Measurements from ENCODE around the gene CENPE. TPM values are rescaled to one million over a fixed set of nuclear protein-coding genes. Genes with fewer than 3 reads are reported as not detected.
A peak's percentile ranks its signal among the peaks of the same experiment; 100 is the strongest.
"Not testable (repeated sequence)": the region's sequence is repeated elsewhere in the genome, so short reads cannot be mapped to it uniquely, and the experiment has no call there.

The CENPE gene, protein sequence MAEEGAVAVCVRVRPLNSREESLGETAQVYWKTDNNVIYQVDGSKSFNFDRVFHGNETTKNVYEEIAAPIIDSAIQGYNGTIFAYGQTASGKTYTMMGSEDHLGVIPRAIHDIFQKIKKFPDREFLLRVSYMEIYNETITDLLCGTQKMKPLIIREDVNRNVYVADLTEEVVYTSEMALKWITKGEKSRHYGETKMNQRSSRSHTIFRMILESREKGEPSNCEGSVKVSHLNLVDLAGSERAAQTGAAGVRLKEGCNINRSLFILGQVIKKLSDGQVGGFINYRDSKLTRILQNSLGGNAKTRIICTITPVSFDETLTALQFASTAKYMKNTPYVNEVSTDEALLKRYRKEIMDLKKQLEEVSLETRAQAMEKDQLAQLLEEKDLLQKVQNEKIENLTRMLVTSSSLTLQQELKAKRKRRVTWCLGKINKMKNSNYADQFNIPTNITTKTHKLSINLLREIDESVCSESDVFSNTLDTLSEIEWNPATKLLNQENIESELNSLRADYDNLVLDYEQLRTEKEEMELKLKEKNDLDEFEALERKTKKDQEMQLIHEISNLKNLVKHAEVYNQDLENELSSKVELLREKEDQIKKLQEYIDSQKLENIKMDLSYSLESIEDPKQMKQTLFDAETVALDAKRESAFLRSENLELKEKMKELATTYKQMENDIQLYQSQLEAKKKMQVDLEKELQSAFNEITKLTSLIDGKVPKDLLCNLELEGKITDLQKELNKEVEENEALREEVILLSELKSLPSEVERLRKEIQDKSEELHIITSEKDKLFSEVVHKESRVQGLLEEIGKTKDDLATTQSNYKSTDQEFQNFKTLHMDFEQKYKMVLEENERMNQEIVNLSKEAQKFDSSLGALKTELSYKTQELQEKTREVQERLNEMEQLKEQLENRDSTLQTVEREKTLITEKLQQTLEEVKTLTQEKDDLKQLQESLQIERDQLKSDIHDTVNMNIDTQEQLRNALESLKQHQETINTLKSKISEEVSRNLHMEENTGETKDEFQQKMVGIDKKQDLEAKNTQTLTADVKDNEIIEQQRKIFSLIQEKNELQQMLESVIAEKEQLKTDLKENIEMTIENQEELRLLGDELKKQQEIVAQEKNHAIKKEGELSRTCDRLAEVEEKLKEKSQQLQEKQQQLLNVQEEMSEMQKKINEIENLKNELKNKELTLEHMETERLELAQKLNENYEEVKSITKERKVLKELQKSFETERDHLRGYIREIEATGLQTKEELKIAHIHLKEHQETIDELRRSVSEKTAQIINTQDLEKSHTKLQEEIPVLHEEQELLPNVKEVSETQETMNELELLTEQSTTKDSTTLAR (N-terminal part only)
- 2.2 TPM for total RNA-seq

GRCh38 chr4:103198111-103198765 lies at the start of gene CENPE:
CENPE (minus strand) TSS chr4:103198343; CDS start chr4:103198319, 24 bp downstream.
- DNase-seq (ENCODE audit: low spot score), result peak; percentile 85

GRCh38 chr4:103244251-103244650 lies 46.1 kb upstream of the CENPE start:
- DNase-seq (ENCODE audit: low spot score), result no peak

DNA sequence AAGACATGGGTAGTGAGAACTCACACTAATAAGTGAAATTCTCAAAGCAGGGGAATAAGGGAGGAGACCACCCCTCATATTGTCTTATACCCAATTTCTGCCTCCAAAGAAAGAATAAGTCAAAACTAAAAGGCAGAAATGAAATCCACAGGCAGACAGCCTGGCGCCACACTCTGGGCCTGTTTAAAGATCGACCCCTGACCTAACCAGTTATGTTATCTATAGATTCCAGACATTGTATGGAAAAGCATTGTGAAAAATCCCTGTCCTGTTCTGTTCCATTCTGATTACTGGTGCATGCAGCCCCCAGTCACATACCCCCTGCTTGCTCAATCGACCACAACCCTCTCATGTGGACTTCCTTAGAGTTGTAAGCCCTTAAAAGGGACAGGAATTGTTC lies 32.8 kb upstream of the CENPE start:
- DNase-seq (ENCODE audit: low spot score), result not testable (repeated sequence)

- DNase-seq (ENCODE audit: low spot score), result not testable (repeated sequence)
Observed at GRCh38 chr4:103223556-103223955, 25.4 kb upstream of the CENPE start.

GRCh38 chr4:103207673-103208072 lies 9.5 kb upstream of the CENPE start:
- peak; percentile 11 for DNase-seq (ENCODE audit: low spot score)

DNA sequence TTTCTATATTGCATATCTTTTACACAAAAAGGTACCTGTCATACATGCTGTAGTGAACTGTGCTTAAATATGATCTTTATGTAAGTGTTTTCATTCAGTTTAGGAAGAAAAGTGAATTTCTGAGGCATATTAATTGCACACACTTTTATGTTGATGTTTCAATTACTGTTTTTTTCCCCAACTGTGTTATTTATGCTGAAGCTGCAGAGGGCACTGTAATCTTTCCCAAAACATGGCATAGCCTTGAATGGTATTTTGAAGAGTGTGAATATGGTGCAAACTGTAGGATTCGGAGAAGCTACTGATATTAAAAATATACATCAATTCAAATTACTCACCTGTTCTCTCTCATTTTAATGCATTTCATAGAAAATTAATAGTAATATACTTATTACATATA lies 6.0 kb upstream of the CENPE start:
- DNase-seq (ENCODE audit: low spot score), result no peak

GRCh38 chr4:103201724-103202123 lies 3.6 kb upstream of the CENPE start:
- DNase-seq (ENCODE audit: low spot score), result no peak

DNA sequence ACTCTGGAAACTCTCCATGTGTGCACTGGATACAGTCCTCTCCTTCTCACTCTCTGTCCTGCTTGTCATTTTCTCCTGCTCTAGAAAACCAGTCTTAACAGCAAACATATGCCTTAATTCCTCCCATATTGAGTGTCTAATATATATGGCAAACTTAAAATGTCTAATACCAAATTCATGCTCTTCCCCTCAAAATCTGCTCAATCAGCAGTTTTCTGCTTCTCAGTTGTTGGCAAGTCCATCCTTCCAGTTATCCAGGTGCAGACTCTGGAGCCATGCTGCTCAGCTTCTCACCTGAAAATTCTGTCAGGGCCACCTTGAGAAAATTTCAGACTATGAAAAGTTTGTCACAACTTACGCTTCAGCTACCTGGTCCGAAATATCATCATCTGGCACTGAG lies 3.1 kb upstream of the CENPE start:
- DNase-seq (ENCODE audit: low spot score), result no peak

GRCh38 chr4:103199009-103199408 lies 866 bp upstream of the CENPE start:
- DNase-seq (ENCODE audit: low spot score), result no peak

DNA sequence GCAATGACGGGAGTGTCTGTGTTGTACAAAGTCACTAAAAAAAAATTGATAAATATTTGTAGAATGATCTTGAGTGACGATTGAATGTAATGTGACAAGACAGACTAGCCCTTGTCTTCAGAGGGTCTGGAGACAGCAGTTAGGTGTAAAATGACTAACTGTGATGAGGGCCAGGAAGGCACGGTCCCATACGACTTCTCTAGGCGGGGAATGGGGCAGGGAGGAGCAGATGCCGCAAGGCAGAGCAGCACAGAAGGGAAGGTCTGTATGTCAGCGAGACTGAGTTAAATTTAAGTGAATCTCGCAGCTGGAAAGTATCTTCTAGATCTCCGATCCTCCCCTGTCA lies 405 bp downstream of the CENPE start:
- no peak for DNase-seq (ENCODE audit: low spot score)

GRCh38 chr4:103193457-103193856 lies 4.7 kb downstream of the CENPE start:
- DNase-seq (ENCODE audit: low spot score), result no peak

DNA sequence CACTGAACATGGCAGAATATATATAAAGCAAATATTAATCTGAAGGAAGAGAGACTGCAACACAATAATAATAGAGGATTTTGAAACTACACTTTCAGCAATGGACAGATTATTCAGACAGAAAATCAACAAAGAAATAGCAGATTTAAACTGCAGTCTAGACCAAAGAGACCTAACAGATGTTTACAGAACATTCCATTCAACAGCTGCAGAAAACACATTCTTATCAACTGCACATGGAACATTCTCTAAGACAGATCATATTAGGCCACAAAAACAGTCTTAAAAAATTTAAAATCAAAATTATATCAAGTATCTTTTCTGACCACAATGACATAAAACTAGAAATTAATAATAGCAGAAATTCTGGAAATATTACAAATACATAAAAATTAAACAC lies 27.1 kb downstream of the CENPE start:
- no peak for DNase-seq (ENCODE audit: low spot score)

DNA sequence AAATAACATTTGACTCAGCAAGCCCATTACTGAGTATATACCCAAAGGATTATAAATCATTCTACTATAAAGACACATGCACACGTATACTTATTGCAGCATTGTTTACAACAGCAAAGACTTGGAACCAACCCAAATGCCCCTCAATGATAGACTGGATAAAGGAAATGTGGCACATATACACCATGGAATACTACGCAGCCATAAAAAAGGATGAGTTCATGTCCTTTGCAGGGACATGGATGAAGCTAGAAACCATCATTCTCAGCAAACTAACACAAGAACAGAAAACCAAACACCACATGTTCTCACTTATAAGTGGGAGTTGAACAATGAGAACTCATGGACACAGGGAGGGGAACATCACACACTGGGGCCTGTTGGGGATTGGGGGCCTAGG lies 28.4 kb downstream of the CENPE start:
- not testable (repeated sequence) for DNase-seq (ENCODE audit: low spot score)

- DNase-seq (ENCODE audit: low spot score), result no peak
Observed at GRCh38 chr4:103168993-103169392, 29.1 kb downstream of the CENPE start.

DNA sequence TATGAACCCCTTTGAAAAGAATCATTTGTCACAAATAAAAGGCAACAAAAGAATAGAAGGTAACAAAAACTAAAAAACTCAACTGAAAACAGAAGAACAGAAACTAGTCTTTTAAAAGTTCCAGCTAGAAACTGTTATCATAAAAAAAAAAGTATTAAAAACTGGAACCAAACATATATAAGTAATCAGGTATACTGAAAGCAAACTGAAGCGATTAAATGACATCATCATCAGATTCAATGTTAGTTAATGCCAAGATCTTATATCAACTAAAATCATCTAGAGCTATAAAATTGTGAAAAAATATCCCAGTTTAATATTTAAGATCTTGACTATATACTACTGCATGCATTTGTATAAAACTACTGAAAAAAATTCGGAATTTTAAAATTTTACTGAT lies 36.0 kb downstream of the CENPE start:
- no peak for DNase-seq (ENCODE audit: low spot score)

DNA sequence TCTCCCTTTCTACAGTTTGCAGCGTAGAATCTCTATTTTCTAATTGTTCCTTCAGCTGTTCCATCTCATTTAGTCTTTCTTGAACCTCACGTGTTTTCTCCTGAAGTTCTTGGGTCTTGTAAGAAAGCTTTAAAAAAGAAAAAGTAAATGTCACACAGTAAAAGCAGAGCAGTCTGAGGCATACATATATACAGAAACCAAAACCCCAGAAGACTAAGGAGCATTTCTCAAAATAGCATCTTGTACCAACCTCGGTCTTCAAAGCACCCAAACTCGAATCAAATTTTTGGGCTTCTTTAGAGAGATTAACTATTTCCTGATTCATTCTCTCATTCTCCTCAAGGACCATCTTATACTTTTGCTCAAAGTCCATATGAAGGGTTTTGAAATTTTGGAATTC lies 39.4 kb downstream of the CENPE start:
- no peak for DNase-seq (ENCODE audit: low spot score)

DNA sequence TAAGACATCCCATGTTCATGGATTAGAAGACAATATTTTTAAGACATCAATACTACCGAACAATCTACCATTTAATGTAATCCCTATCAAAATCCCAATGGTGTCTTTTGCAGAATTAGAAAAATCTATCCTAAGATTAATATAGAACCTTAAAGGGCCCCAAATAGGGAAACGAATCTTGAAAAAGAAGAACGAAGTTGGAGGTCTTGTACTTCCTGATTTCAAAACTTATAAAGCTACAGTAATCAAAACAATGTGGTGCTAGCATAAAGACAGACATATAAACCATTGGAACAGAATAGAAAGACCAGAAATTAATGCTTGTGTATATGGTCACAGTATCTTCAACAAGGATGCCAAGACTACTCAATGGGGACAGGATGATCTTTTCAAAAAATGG lies 42.0 kb downstream of the CENPE start:
- no peak for DNase-seq (ENCODE audit: low spot score)

DNA sequence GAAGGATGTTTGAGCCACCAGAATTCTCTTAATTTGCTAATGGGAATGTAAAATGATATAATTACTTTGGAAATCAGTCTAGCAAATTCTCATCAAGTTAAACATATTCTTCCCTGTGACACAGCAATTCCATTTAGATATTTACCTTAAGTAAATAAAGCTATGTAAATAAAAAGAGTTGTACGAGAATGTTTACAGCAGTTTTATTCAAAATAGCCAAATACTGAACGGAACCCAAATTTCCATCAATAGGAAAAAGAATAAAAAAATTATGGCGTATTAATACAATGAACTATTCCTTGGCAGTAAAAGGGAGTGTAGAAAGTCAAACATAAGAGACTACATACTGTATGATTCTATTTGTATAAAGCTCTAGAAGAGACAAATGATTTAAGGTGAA lies 45.8 kb downstream of the CENPE start:
- no peak for DNase-seq (ENCODE audit: low spot score)

- DNase-seq (ENCODE audit: low spot score), result no peak
Observed at GRCh38 chr4:103150677-103151076, 47.5 kb downstream of the CENPE start.

DNA sequence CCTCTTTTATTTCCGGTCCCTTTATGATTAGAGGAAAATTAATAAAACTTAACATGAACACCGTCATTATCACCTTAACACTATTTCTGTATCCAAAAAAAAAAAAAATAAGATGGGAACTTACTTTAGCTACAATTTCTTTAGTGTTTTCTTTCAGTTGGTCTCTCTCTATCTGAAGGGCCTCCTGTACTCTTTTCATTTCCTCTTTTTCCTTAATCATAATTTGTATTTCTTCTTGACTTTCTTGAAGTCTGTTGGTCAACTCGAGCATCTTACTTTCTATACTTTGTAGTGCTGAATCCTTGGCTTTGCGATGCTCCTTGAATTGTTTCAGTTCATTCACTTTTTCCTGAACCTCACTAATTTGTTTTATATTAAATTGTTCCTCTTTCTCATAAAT lies 53.2 kb downstream of the CENPE start:
- no peak for DNase-seq (ENCODE audit: low spot score)

GRCh38 chr4:103137446-103137827 lies 60.7 kb downstream of the CENPE start:
- no peak for DNase-seq (ENCODE audit: low spot score)

Data from mucosa of gallbladder (tissue), 1 donor.